Skeletal muscle tissue (tissue), 5 donors: ENCODE data around the gene THRB. TPM values are rescaled to one million over a fixed set of nuclear protein-coding genes. Genes with fewer than 3 reads are reported as not detected.

ENCODE experiments used
- H3K27ac ChIP-seq: one replicate; pipeline ENCODE4 v1.7.0; 2013; ENCODE audit warnings: mild to moderate bottlenecking, low read depth, low read length, inconsistent platforms
- H3K27me3 ChIP-seq, 3 donors: one replicate each; pipeline ENCODE4 v1.7.0; 2013; ENCODE audit warnings: low read length in 3 of 3; ENCODE audit not compliant: control insufficient read depth in 3 of 3, insufficient read depth in 3 of 3
- H3K36me3 ChIP-seq, 3 donors: one replicate each; pipeline ENCODE4 v1.7.0; 2013; ENCODE audit warnings: low read length in 3 of 3; ENCODE audit not compliant: control insufficient read depth in 3 of 3, insufficient read depth in 3 of 3
- H3K4me1 ChIP-seq, 3 donors: one replicate each; pipeline ENCODE4 v1.7.0; 2013; ENCODE audit warnings: low read length in 3 of 3, mild to moderate bottlenecking in 3 of 3; ENCODE audit not compliant: control insufficient read depth in 3 of 3, insufficient read depth in 3 of 3
- H3K4me3 ChIP-seq, 3 donors: one replicate each; pipeline ENCODE4 v1.7.0; 2013; ENCODE audit warnings: low read length in 3 of 3
- H3K9ac ChIP-seq, 3 donors: one replicate each; pipeline ENCODE4 v1.7.0; 2013; ENCODE audit warnings: low read length in 3 of 3, mild to moderate bottlenecking in 3 of 3, moderate library complexity in 2 of 3, low read depth in 1 of 3
- H3K9me3 ChIP-seq, 3 donors: one replicate each; pipeline ENCODE4 v1.7.0; 2013; ENCODE audit warnings: low read length in 3 of 3; ENCODE audit not compliant: control insufficient read depth in 3 of 3
- small RNA-seq: library from RNA; depleted of rRNA; stranded (forward); fragments of <200 nt; gene quantifications from one replicate; pipeline ENCODE3, GENCODE V24; 2014
- total RNA-seq: library from RNA; depleted of rRNA; stranded (reverse); fragments of >200 nt; gene quantifications from one replicate; pipeline ENCODE4 v1.2.3, GENCODE V29; 2014
- donor health status: Osteomylitis.

THRB gene
- total RNA-seq, 1 donor from 2014 or later, result 3.1 TPM

- no peak overlapping the region for H3K9ac ChIP-seq
- no peaks in the 10 kb centered on the region for H3K27me3 ChIP-seq
- H3K27ac ChIP-seq, result no peak overlapping the region
- no peaks in the 10 kb centered on the region for H3K36me3 ChIP-seq
- no peaks in the 10 kb centered on the region for H3K4me1 ChIP-seq
- no peaks in the 10 kb centered on the region for H3K9me3 ChIP-seq
- H3K4me3 ChIP-seq, result no peak overlapping the region
Measured at GRCh38 chr3:24069045-24069444, 425.6 kb downstream of the THRB start.

GRCh38 chr3:24067483-24067882, 427.2 kb downstream of the THRB start:
- Histone ChIP-seq H3K36me3 (no peaks in the 10 kb centered on the region), H3K27ac (no peak overlapping the region), H3K4me1 (no peaks in the 10 kb centered on the region), H3K9ac (no peak overlapping the region), H3K4me3 (no peak overlapping the region), H3K27me3 (no peaks in the 10 kb centered on the region), H3K9me3 (no peaks in the 10 kb centered on the region)

Small RNA genes within 50 kb of the gene (small RNA-seq; reads per million reads assigned to genes)
- gene MIR4792, result not detected
